DMS53 treated with DMSO at 0.1 percent for 48 hours (cell line): ENCODE measurements around the gene MYH8.

ENCODE experiments used
- DNase-seq: peaks from one replicate; lab custom pipeline; 2025; ENCODE audit not compliant: unreplicated experiment; lab: John Stamatoyannopoulos, UW

MYH8 gene

DNA sequence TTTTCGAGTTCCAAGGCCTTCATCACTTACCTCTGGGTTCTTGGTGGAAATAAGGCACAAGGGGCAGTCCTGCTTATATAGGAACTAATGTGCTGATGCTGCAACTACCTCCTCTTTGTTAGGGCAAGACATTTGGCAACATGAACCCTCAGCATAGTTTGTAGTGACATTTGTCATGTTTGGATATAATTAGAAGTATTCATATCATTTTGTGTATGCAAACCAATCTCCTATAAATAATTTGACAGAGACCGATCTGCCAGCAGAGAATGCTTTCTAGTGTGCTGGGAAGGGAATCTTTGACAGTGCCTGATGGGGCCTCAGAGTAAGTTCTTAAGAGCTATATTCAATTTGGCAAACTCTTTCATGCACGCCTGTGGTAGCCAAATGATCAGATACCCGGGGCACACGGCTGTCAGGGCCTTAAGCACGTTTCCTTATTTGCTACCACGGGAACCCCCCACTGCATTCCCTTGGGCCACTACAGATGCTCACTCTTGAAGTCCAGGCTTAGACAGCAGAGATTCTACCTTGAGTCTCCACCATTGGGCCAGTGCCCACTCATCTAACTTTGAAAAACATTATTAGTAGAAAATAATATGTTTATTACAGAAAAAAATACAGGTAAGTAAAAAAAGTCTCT lies at the start of gene MYH8:
MYH8 (minus strand) TSS at position 51 of the 643 bp plus-strand sequence. CDS start 1,723 bp downstream, outside the sequence.
- DNase-seq, result no peak

DNA sequence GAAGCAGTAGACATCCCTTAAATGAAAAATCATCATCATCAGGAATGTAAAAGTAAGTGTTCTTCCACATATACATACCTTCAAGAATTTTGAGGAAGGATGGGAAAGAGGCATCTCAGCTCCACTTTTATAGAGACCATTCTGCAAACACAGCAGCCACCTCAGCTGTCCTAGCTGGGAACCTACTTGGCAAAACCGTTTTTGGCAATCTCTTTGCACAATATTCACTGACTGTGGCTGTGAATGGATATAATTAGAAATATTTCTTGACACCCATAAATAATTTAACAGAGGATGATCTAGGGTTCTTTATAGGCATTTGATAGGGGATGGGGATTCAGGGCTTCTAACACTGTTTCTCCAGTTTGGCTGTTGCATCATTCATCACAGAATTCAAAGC lies 47.7 kb upstream of the MYH8 start, which contains the start of gene MYH4:
MYH4 (minus strand) TSS at position 101 of the 400 bp plus-strand sequence. CDS start 2,814 bp downstream, outside the sequence.
- no peak for DNase-seq

GRCh38 chr17:10463402-10463801 lies 41.7 kb upstream of the MYH8 start:
- no peak for DNase-seq

DNA sequence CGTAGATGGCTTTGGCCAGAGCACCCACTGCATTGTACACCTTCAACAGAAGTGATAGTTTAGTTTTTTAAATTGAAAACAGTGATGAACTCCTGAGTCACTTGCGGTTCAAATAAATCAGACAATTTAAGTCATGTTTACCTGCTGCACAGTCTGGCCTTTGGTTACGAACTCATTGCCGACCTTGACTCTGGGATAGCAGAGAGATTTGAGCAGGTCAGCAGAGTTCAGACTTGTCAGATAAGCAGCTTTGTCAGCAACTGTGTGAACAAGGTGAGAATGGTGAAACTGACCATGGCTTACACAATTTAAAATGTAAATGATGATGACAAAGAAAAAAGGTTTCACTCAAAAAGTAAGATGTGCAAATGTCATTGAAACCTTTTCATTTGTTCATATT lies 38.3 kb upstream of the MYH8 start:
- no peak for DNase-seq

DNA sequence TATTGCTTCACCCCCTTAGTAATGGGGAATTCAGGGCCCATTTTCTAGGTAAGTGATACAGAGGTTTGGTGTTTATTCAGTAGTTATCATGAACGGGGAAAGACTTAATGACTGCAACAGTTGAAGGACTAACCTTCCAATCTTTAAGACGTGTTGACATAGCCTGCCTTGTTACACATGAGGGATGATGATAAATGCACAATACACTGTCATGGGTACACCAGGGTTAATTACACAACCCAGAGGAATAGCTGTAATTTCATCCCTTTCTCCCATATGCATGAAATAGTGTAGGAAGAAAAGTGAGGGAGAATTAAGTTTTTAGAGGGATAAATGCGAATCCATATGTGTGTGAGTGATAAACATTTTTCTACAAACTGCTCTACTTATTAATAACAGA lies 37.0 kb upstream of the MYH8 start:
- no peak for DNase-seq

DNA sequence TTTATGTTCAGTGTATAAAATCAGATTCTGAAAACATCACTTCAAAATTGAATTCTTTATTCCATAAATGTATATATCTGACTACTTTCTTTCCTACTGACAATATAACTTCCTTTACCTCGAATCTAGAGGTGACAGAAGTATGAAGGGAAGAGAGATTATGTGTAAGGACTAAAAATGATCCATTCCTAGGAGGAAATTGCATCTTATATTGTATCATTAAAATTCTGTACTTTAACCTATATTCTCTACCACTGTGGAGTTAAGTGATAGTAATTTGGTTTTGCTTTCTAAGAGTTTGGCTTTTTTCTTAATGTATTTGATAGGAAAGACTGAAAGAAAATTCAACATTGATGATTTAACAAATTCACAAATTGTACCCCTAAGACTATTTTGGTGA lies 36.2 kb upstream of the MYH8 start:
- DNase-seq, result no peak

- DNase-seq, result no peak
Measured at GRCh38 chr17:10447026-10447931, 25.5 kb upstream of the MYH8 start.

GRCh38 chr17:10439816-10440215 lies 18.1 kb upstream of the MYH8 start:
- no peak for DNase-seq

- no peak for DNase-seq
Measured at GRCh38 chr17:10435096-10435495, 13.3 kb upstream of the MYH8 start.

DNA sequence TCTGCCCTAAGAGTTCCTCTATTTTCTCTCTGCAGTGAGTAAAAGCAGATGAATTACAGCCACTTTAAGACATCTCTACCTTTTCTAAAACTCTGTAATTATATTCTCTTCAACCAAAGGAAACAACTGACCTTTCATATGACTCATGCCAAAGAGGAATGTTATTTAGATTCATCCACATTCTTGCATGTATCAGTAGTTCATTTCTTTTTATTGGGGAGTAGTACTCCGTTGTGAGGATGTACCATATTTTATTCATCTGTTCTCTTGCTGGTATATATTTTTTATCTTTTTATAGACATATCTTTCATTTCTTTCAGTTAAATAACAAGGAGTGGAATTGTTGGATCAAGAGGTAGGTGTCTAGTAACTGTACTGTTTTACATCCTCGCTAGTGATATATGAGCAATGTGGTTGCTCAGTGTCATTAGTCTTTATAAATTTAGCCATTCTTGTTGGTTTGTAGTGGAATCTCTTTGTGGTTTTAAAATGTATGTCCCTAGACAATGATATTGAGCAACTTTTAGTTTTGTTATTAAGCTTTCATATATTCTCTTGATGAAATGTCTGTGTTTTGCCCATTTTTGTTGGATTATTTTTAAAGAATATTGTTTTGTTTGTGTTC lies 7.8 kb upstream of the MYH8 start:
- DNase-seq, result no peak

DNA sequence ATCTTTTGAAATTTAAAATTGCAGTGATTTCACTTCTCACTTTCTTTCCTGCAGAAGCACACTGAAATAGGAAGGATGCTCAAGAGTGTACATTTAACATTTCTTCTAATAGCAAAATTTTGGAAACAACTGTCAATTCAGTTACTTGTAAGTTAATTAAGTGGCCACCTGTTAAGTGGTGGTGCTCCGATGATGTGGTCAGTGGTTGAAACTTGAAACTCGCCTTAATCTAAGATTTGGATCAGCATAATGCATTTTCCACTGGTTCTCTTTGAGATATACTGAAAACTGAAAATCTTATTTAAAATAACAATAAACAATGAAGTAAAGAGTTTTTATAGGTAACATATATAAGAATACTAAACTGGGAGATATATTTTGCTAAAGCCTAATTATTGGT lies 7.0 kb upstream of the MYH8 start:
- DNase-seq, result no peak

- no peak for DNase-seq
Measured at GRCh38 chr17:10421211-10421610, 539 bp downstream of the MYH8 start.

DNA sequence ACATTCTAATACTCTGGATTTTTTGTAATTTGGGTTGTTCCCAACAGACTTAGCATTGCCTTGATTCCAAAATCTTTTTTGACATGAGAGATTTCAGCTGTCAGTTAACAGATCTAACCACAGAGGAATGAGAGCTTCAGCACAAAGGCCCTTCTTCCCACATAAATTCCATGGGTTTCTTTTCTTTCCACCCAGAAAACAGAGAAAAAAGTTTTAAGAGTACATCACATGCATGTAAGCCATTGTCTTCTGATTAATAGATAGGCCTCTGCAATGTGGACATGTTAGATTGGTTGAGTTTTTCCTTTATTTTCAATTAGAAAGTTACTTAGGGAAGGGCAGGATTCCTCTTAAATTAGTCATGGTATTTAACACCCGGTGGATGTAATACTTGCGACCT lies 939 bp downstream of the MYH8 start:
- DNase-seq, result no peak

- DNase-seq, result no peak
Measured at GRCh38 chr17:10417431-10417830, 4.3 kb downstream of the MYH8 start.

DNA sequence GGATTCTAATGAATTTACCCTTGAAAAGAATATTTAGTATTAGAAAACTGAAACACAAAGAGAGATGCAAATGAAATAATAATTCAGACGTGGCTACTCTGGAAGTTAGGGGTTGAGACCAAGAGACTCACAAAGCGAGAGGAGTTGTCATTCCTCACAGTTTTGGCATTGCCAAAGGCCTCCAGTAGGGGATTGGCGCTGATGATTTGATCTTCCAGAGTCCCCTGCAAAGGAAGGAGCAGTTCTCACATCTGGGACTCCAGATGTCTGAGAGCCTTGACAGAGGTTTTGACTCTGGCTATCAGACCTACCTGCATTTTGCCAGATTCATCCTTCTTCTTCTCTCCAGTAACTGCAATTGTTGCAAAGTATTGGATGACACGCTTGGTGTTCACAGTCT lies 6.6 kb downstream of the MYH8 start:
- no peak for DNase-seq

DNA sequence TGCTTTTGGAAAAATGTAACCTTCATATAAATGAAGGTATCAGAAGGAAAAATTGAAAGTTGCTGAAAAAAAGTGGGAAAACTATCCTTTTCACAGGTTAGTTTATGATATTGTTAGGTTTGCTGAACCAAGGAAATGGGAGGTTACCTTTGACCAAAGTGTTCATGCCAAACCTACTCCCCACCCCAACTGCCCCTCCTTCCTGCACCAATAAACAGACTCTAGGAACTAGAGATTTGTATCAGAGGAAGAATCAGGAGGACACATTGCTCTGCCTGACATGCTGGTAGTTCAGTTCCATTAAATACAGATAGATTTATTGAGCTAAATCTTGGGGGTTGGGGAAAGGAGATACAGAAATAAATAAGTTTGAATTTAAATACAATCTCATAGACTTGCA lies 18.2 kb downstream of the MYH8 start:
- no peak for DNase-seq

DNA sequence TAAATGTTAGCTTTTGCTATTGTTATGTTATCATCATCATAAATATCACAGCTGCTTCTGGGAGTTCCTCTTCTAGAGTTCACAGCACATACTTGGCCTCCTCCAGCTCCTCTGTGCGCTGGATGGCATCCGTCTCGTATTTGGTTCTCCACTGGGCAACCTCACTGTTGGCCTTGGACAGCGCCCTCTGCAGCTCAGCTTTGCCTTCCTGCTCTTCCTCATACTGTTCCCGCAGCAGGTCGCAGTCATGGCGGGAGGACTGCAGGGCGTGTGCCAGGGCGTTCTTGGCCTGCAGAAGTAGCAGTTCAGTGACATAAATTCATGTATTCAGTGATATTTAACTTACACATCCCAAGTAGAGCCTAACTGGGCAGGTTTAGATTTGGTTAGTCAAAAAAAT lies 23.4 kb downstream of the MYH8 start:
- no peak for DNase-seq

DNA sequence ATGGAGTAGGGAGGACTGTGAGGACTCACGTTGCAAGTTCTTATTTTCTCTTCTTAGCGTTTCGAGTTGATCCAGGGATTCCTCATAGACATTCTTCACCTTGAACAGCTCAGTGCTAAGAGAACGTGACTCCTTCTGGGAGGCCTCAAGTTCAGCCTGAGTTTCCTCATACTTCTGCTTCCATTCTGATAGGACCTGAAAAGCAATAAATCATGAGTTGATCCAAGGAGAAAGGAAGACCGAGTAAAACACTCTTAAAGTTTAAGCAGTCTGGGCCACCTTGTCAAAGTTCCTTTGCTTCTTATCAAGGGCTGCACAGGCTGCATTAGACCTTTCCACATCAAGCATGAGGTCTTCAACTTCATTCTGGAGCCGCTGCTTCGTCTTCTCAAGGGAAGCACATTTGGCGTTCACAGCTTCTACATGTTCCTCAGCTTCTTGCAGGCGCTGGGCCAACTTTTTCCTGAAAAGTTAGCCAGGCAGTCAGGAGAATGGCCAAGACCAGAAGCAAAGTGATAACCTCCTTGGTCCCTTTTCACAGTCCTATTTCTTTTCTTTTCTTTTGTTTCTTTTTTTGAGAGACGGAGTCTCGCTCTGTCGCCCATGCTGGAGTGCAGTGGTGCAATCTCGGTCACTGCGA lies 25.1 kb downstream of the MYH8 start:
- no peak for DNase-seq

DNA sequence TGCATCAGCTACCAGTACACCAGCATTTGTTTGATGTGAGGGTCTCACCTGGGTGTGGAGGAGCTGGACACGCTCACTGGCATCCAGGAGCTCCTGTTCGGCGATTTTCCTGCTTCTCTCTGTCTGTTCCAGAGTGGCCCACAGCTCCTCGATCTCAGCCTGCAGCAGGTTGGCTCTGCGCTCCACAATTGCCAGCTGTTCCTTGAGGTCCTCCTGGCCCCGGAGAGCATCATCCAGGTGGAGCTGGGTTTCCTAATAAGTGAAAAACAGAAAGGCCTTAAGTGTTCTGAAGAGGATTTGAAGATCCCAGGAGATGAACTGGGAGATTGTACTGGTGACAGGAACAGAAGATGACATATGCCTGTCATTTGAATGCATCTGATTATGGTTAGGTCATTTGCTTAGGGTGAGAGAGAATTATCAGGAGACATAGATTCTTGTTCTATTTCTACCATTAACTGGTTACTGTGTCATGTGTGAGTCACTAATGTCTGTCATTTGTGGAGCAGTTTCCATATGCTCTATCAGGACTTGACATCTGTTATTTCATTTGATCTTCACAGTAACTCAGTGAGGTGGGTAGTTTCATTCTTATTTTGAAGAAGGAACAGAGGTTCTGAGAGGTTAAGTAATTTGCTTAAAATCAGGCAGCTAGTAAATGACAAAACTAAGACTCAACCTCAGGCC lies 27.4 kb downstream of the MYH8 start:
- DNase-seq, result no peak

GRCh38 chr17:10392880-10393279 lies 28.9 kb downstream of the MYH8 start:
- DNase-seq, result no peak

GRCh38 chr17:10385871-10386270 lies 35.9 kb downstream of the MYH8 start:
- DNase-seq, result no peak
